ENCODE results near the gene DNAJC22. TPM values are rescaled to one million over a fixed set of nuclear protein-coding genes. Genes with fewer than 3 reads are reported as not detected.

The DNAJC22 gene
- total and polyA plus RNA-seq, 2 experiments from 2014 or later: 17.8 to 28.3 TPM

GRCh38 chr12:49348781-49349180 lies 2.1 kb downstream of the DNAJC22 start:
- no peak overlapping the region for H3K4me3 ChIP-seq
- 88% methylated on average over 5 of the region's 5 CpGs for WGBS (ENCODE audit: low lambda C conversion rate, missing lambda C conversion rate)
- no peak overlapping the region for H2AFZ ChIP-seq
- H3K27me3 ChIP-seq: peaks cover 35% of the 10 kb centered on the region
- peaks cover 11% of the 10 kb centered on the region for H3K79me2 ChIP-seq
- no peaks in the 10 kb centered on the region for H3K9me2 ChIP-seq (replicated peaks; ENCODE audit: insufficient read depth)
- H4K20me1 ChIP-seq (ENCODE audit: insufficient read depth, poor library complexity, severe bottlenecking): no peaks in the 10 kb centered on the region
- H3K4me2 ChIP-seq: peak overlapping the region; percentile 99
- H3K36me3 ChIP-seq (replicated peaks; ENCODE audit: insufficient read depth, low read depth): no peaks in the 10 kb centered on the region
- TF ChIP-seq EZH2 (IDR thresholded peaks at IDR 0.05; ENCODE audit: borderline replicate concordance) (no peak), CTCF (IDR thresholded peaks at IDR 0.05; ENCODE audit: poor library complexity) (no peak), EZH2phosphoT487 (IDR thresholded peaks at IDR 0.05; ENCODE audit: low read depth, severe bottlenecking, unreplicated experiment) (no peak)
- peaks cover 39% of the 10 kb centered on the region for H3K4me1 ChIP-seq (ENCODE audit: insufficient read depth)
- no peak for DNase-seq (ENCODE audit: low spot score)
- H3K27ac ChIP-seq: peak overlapping the region; percentile 76
- no peaks in the 10 kb centered on the region for H3K9me3 ChIP-seq (ENCODE audit: low read depth)

- Histone ChIP-seq H3K9me3 (ENCODE audit: low read depth) (no peaks in the 10 kb centered on the region), H3K9me2 (replicated peaks; ENCODE audit: insufficient read depth) (no peaks in the 10 kb centered on the region), H3K4me2 (peak overlapping the region; percentile 99), H3K27me3 (peaks cover 31% of the 10 kb centered on the region), H3K36me3 (replicated peaks; ENCODE audit: insufficient read depth, low read depth) (no peaks in the 10 kb centered on the region), H2AFZ (no peak overlapping the region), H3K27ac (no peak overlapping the region), H4K20me1 (ENCODE audit: insufficient read depth, poor library complexity, severe bottlenecking) (no peaks in the 10 kb centered on the region), H3K79me2 (peaks cover 11% of the 10 kb centered on the region), H3K4me1 (ENCODE audit: insufficient read depth) (peaks cover 39% of the 10 kb centered on the region), H3K4me3 (no peak overlapping the region)
- TF ChIP-seq CTCF (IDR thresholded peaks at IDR 0.05; ENCODE audit: poor library complexity) (no peak), EZH2 (IDR thresholded peaks at IDR 0.05; ENCODE audit: borderline replicate concordance) (no peak), EZH2phosphoT487 (IDR thresholded peaks at IDR 0.05; ENCODE audit: low read depth, severe bottlenecking, unreplicated experiment) (no peak)
- 98% methylated on average over 11 of the region's 11 CpGs for WGBS (ENCODE audit: low lambda C conversion rate, missing lambda C conversion rate)
- DNase-seq (ENCODE audit: low spot score): no peak
Measured at GRCh38 chr12:49349266-49349665, 2.6 kb downstream of the DNAJC22 start.

GRCh38 chr12:49352351-49352750 lies 5.7 kb downstream of the DNAJC22 start:
- Histone ChIP-seq H3K9me2 (replicated peaks; ENCODE audit: insufficient read depth) (no peaks in the 10 kb centered on the region), H3K4me2 (no peak overlapping the region), H3K27ac (no peak overlapping the region), H3K4me3 (no peak overlapping the region), H4K20me1 (ENCODE audit: insufficient read depth, poor library complexity, severe bottlenecking) (no peaks in the 10 kb centered on the region), H2AFZ (no peak overlapping the region), H3K27me3 (peaks cover under 1% of the 10 kb centered on the region), H3K4me1 (ENCODE audit: insufficient read depth) (peaks cover 12% of the 10 kb centered on the region), H3K79me2 (peaks cover 11% of the 10 kb centered on the region), H3K36me3 (replicated peaks; ENCODE audit: insufficient read depth, low read depth) (no peaks in the 10 kb centered on the region), H3K9me3 (ENCODE audit: low read depth) (no peaks in the 10 kb centered on the region)
- no peak for TF ChIP-seq CTCF (IDR thresholded peaks at IDR 0.05; ENCODE audit: poor library complexity)
- TF ChIP-seq EZH2phosphoT487 (IDR thresholded peaks at IDR 0.05; ENCODE audit: low read depth, severe bottlenecking, unreplicated experiment): no peak
- TF ChIP-seq EZH2 (IDR thresholded peaks at IDR 0.05; ENCODE audit: borderline replicate concordance): no peak
- 87% methylated on average over 2 of the region's 2 CpGs for WGBS (ENCODE audit: low lambda C conversion rate, missing lambda C conversion rate)
- no peak for DNase-seq (ENCODE audit: low spot score)

- TF ChIP-seq CTCF (IDR thresholded peaks at IDR 0.05; ENCODE audit: poor library complexity) (no peak), EZH2phosphoT487 (IDR thresholded peaks at IDR 0.05; ENCODE audit: low read depth, severe bottlenecking, unreplicated experiment) (no peak), EZH2 (IDR thresholded peaks at IDR 0.05; ENCODE audit: borderline replicate concordance) (no peak)
- no peak overlapping the region for H3K27ac ChIP-seq
- no peaks in the 10 kb centered on the region for H3K9me3 ChIP-seq (ENCODE audit: low read depth)
- peaks cover 6% of the 10 kb centered on the region for H3K4me1 ChIP-seq (ENCODE audit: insufficient read depth)
- H3K79me2 ChIP-seq: no peaks in the 10 kb centered on the region
- no peaks in the 10 kb centered on the region for H3K27me3 ChIP-seq
- no peaks in the 10 kb centered on the region for H3K9me2 ChIP-seq (replicated peaks; ENCODE audit: insufficient read depth)
- 97% methylated on average over 10 of the region's 10 CpGs for WGBS (ENCODE audit: low lambda C conversion rate, missing lambda C conversion rate)
- no peak overlapping the region for H2AFZ ChIP-seq
- no peaks in the 10 kb centered on the region for H3K36me3 ChIP-seq (replicated peaks; ENCODE audit: insufficient read depth, low read depth)
- H3K4me3 ChIP-seq: no peak overlapping the region
- no peaks in the 10 kb centered on the region for H4K20me1 ChIP-seq (ENCODE audit: insufficient read depth, poor library complexity, severe bottlenecking)
- no peak for DNase-seq (ENCODE audit: low spot score)
- H3K4me2 ChIP-seq: no peak overlapping the region
Measured at GRCh38 chr12:49355913-49356312, 9.2 kb downstream of the DNAJC22 start.
